ENCODE results near the gene SGMS2.
A peak's percentile ranks its signal among the peaks of the same experiment; 100 is the strongest.

DNA sequence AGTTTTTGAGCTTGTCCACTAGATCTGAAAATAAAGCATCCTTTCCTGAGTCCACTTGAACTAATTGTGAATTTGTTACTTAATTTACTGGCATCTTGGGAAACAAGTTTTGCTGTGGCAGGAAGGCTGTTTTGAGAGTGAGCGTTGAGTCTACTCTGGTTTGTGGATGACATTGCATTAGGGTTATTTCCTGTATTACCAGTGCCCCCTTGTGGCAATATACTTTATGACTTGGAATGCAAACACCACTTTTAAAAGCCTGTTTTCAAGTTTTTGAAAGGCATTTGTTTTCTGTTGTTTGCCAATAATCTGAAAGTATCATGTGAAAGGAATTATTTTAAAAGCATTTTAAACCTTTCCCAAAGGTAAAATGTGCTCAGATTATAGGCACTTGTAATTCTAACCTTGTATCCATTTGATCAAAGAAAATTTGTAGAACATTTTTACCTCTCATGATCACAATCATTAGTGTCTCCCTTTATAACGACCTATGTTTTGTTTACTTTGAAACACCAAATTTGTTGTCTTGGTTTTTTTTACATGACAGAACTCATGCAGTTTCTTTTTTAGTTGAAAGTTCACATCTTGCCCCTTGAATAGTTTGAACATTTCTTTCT lies 88.7 kb downstream of the SGMS2 start:
- TF ChIP-seq, protein P1, sequence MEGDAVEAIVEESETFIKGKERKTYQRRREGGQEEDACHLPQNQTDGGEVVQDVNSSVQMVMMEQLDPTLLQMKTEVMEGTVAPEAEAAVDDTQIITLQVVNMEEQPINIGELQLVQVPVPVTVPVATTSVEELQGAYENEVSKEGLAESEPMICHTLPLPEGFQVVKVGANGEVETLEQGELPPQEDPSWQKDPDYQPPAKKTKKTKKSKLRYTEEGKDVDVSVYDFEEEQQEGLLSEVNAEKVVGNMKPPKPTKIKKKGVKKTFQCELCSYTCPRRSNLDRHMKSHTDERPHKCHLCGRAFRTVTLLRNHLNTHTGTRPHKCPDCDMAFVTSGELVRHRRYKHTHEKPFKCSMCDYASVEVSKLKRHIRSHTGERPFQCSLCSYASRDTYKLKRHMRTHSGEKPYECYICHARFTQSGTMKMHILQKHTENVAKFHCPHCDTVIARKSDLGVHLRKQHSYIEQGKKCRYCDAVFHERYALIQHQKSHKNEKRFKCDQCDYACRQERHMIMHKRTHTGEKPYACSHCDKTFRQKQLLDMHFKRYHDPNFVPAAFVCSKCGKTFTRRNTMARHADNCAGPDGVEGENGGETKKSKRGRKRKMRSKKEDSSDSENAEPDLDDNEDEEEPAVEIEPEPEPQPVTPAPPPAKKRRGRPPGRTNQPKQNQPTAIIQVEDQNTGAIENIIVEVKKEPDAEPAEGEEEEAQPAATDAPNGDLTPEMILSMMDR (IDR thresholded peaks at IDR 0.05): peak; percentile 91
- no peak for TF ChIP-seq EZH2 (IDR thresholded peaks at IDR 0.05; ENCODE audit: borderline replicate concordance, insufficient read depth, low read depth, low read length, poor library complexity, severe bottlenecking)

All from B cell (primary cell).